DMS 273 treated with DMSO at 0.1 percent for 48 hours (cell line): ENCODE data around the gene GALNT7.

Source experiments
- DNase-seq: peaks from one replicate; lab custom pipeline; 2025; lab: John Stamatoyannopoulos, UW

The GALNT7 gene

GRCh38 chr4:173237762-173238161, 69.2 kb downstream of the GALNT7 start:
- DNase-seq, result no peak

GRCh38 chr4:173240696-173241095, 72.1 kb downstream of the GALNT7 start:
- DNase-seq, result no peak

GRCh38 chr4:173242466-173243250, 74.0 kb downstream of the GALNT7 start:
- DNase-seq, result no peak

- no peak for DNase-seq
These were observed 74.7 kb downstream of the GALNT7 start for GRCh38 chr4:173243321-173243720.

GRCh38 chr4:173243917-173244658, 75.5 kb downstream of the GALNT7 start:
- peak; percentile 20 for DNase-seq

GRCh38 chr4:173245952-173246351, 77.3 kb downstream of the GALNT7 start:
- DNase-seq, result no peak

- DNase-seq, result peak; percentile 57
These were observed 78.1 kb downstream of the GALNT7 start for GRCh38 chr4:173246719-173247118.

- peak; percentile 71 for DNase-seq
These were observed 78.7 kb downstream of the GALNT7 start for GRCh38 chr4:173247321-173247720.

GRCh38 chr4:173248690-173249089, 80.1 kb downstream of the GALNT7 start:
- no peak for DNase-seq

GRCh38 chr4:173252024-173252935, 83.7 kb downstream of the GALNT7 start:
- peak; percentile 86 for DNase-seq

GRCh38 chr4:173253561-173253960, 85.0 kb downstream of the GALNT7 start:
- no peak for DNase-seq

- no peak for DNase-seq
These were observed 86.0 kb downstream of the GALNT7 start for GRCh38 chr4:173254646-173255045.

GRCh38 chr4:173256825-173257224, 88.2 kb downstream of the GALNT7 start:
- no peak for DNase-seq

GRCh38 chr4:173257732-173258717, 89.4 kb downstream of the GALNT7 start:
- DNase-seq, result no peak

GRCh38 chr4:173258866-173259265, 90.3 kb downstream of the GALNT7 start:
- DNase-seq, result no peak

GRCh38 chr4:173259310-173259709, 90.7 kb downstream of the GALNT7 start:
- no peak for DNase-seq

GRCh38 chr4:173261052-173261451, 92.4 kb downstream of the GALNT7 start:
- DNase-seq, result no peak

GRCh38 chr4:173262375-173262774, 93.8 kb downstream of the GALNT7 start:
- DNase-seq, result no peak

- no peak for DNase-seq
These were observed 95.6 kb downstream of the GALNT7 start for GRCh38 chr4:173264245-173264644.

GRCh38 chr4:173264684-173265185, 96.1 kb downstream of the GALNT7 start:
- peak; percentile 39 for DNase-seq

GRCh38 chr4:173265751-173266150, 97.1 kb downstream of the GALNT7 start:
- DNase-seq, result no peak
